ENCODE measurements around the gene MYO1H. TPM values are rescaled to one million over a fixed set of nuclear protein-coding genes. Genes with fewer than 3 reads are reported as not detected.

The MYO1H gene
- total RNA-seq, 4 donors from 2014 or later, result not detected

GRCh38 chr12:109493090-109493489 is 145.4 kb downstream of the MYO1H start:
- DNase-seq (no peak), ATAC-seq (no peak)
- intact Hi-C loops (cut with DNase I; ENCODE audit: low total_unique reads) (no loop called here), in situ Hi-C loops (cut with MboI; ENCODE audit: low sequenced_read_pairs in 4 of 4) (no loop called here)
- Histone ChIP-seq H3K27ac (no peak overlapping the region), H3K27me3 (no peaks in the 10 kb centered on the region), H3K9me3 (no peaks in the 10 kb centered on the region), H3K36me3 (peaks cover 0 to 90% of the 10 kb centered on the region in 2 donors), H3K4me1 (peaks cover 0 to 22% of the 10 kb centered on the region in 2 donors), H3K4me3 (no peak overlapping the region)
- TF ChIP-seq POLR2A (IDR thresholded peaks at IDR 0.05), result no peak
- no peak for TF ChIP-seq CTCF (IDR thresholded peaks at IDR 0.05 in 4 of 5, conservative IDR thresholded peaks at IDR 0.05 in 1 of 5)

- in situ Hi-C loops (cut with MboI; ENCODE audit: low sequenced_read_pairs in 4 of 4) (no loop called here), intact Hi-C loops (cut with DNase I; ENCODE audit: low total_unique reads) (no loop called here)
- peaks cover 0 to 20% of the 10 kb centered on the region in 2 donors for H3K4me1 ChIP-seq
- H3K36me3 ChIP-seq, result peaks cover 0 to 90% of the 10 kb centered on the region in 2 donors
- no peaks in the 10 kb centered on the region for H3K9me3 ChIP-seq
- no peak overlapping the region for H3K27ac ChIP-seq
- ATAC-seq (no peak), DNase-seq (no peak)
- TF ChIP-seq POLR2A (IDR thresholded peaks at IDR 0.05) (no peak), CTCF (IDR thresholded peaks at IDR 0.05 in 4 of 5, conservative IDR thresholded peaks at IDR 0.05 in 1 of 5) (no peak)
- H3K4me3 ChIP-seq, result no peak overlapping the region
- no peaks in the 10 kb centered on the region for H3K27me3 ChIP-seq
These were observed 146.2 kb downstream of the MYO1H start for GRCh38 chr12:109493938-109494337.

- H3K27ac ChIP-seq, result no peak overlapping the region
- no peak for DNase-seq
- H3K27me3 ChIP-seq, result no peaks in the 10 kb centered on the region
- intact Hi-C loops (cut with DNase I; ENCODE audit: low total_unique reads) (no loop called here), in situ Hi-C loops (cut with MboI; ENCODE audit: low sequenced_read_pairs in 4 of 4) (no loop called here)
- peaks cover 0 to 90% of the 10 kb centered on the region in 2 donors for H3K36me3 ChIP-seq
- H3K9me3 ChIP-seq, result no peaks in the 10 kb centered on the region
- TF ChIP-seq POLR2A (IDR thresholded peaks at IDR 0.05) (no peak), CTCF (IDR thresholded peaks at IDR 0.05 in 4 of 5, conservative IDR thresholded peaks at IDR 0.05 in 1 of 5) (no peak)
- peaks cover 0 to 16% of the 10 kb centered on the region in 2 donors for H3K4me1 ChIP-seq
- H3K4me3 ChIP-seq, result no peak overlapping the region
- no peak for ATAC-seq
These were observed 146.7 kb downstream of the MYO1H start for GRCh38 chr12:109494348-109494881.

- in situ Hi-C loops (cut with MboI; ENCODE audit: low sequenced_read_pairs in 4 of 4), result no loop called here
- TF ChIP-seq POLR2A (IDR thresholded peaks at IDR 0.05), result no peak
- TF ChIP-seq CTCF (IDR thresholded peaks at IDR 0.05 in 4 of 5, conservative IDR thresholded peaks at IDR 0.05 in 1 of 5), result no peak
- DNase-seq (no peak), ATAC-seq (no peak)
- H3K27me3 ChIP-seq, result no peaks in the 10 kb centered on the region
- H3K4me3 ChIP-seq, result no peak overlapping the region
- H3K4me1 ChIP-seq, result peaks cover 0 to 10% of the 10 kb centered on the region in 2 donors
- peaks cover 0 to 90% of the 10 kb centered on the region in 2 donors for H3K36me3 ChIP-seq
- H3K9me3 ChIP-seq, result no peaks in the 10 kb centered on the region
- intact Hi-C loops (cut with DNase I; ENCODE audit: low total_unique reads), result no loop called here
- no peak overlapping the region for H3K27ac ChIP-seq
These were observed 147.3 kb downstream of the MYO1H start for GRCh38 chr12:109495012-109495411.

- in situ Hi-C loops (cut with MboI; ENCODE audit: low sequenced_read_pairs in 4 of 4), result no loop called here
- no peak for DNase-seq
- no peaks in the 10 kb centered on the region for H3K4me1 ChIP-seq
- intact Hi-C loops (cut with DNase I; ENCODE audit: low total_unique reads), result no loop called here
- H3K4me3 ChIP-seq, result no peak overlapping the region
- no peak overlapping the region for H3K27ac ChIP-seq
- peaks cover 0 to 90% of the 10 kb centered on the region in 2 donors for H3K36me3 ChIP-seq
- TF ChIP-seq CTCF (IDR thresholded peaks at IDR 0.05 in 4 of 5, conservative IDR thresholded peaks at IDR 0.05 in 1 of 5) (no peak), POLR2A (IDR thresholded peaks at IDR 0.05) (no peak)
- H3K27me3 ChIP-seq, result no peaks in the 10 kb centered on the region
- no peak for ATAC-seq
- H3K9me3 ChIP-seq, result no peaks in the 10 kb centered on the region
These were observed 148.6 kb downstream of the MYO1H start for GRCh38 chr12:109496306-109496705.

Measured in gastrocnemius medialis (tissue), 4 donors.